Measurements from ENCODE around the gene NBEA.

The NBEA gene

GRCh38 chr13:35480346-35480745 is 538.3 kb downstream of the NBEA start:
- peaks cover 14% of the 10 kb centered on the region for H3K27me3 ChIP-seq (replicated peaks; ENCODE audit: control insufficient read depth, insufficient read depth, low read length, poor library complexity, severe bottlenecking)

GRCh38 chr13:35481777-35482176 is 539.7 kb downstream of the NBEA start:
- Histone ChIP-seq H3K27me3 (replicated peaks; ENCODE audit: control insufficient read depth, insufficient read depth, low read length, poor library complexity, severe bottlenecking) (peaks cover 4% of the 10 kb centered on the region), H3K9me3 (ENCODE audit: control insufficient read depth, low read length) (no peaks in the 10 kb centered on the region), H3K4me1 (ENCODE audit: control insufficient read depth, insufficient read depth, low read length, poor library complexity, severe bottlenecking) (no peaks in the 10 kb centered on the region), H3K4me3 (ENCODE audit: insufficient read depth, low read depth, low read length, poor library complexity, severe bottlenecking) (no peak overlapping the region), H3K27ac (ENCODE audit: insufficient read depth, low read length, poor library complexity, severe bottlenecking) (no peak overlapping the region), H3K36me3 (ENCODE audit: control insufficient read depth, insufficient read depth, low read length) (no peaks in the 10 kb centered on the region)
- no peak for DNase-seq

More at GRCh38 chr13:35480346-35480745, 538.3 kb downstream of the NBEA start:
- Histone ChIP-seq H3K36me3 (ENCODE audit: control insufficient read depth, insufficient read depth, low read length) (no peaks in the 10 kb centered on the region), H3K27ac (ENCODE audit: insufficient read depth, low read length, poor library complexity, severe bottlenecking) (no peak overlapping the region), H3K9me3 (ENCODE audit: control insufficient read depth, low read length) (no peaks in the 10 kb centered on the region), H3K4me3 (ENCODE audit: insufficient read depth, low read depth, low read length, poor library complexity, severe bottlenecking) (no peak overlapping the region), H3K4me1 (ENCODE audit: control insufficient read depth, insufficient read depth, low read length, poor library complexity, severe bottlenecking) (no peaks in the 10 kb centered on the region)
- no peak for DNase-seq

- no peaks in the 10 kb centered on the region for H3K9me3 ChIP-seq (ENCODE audit: control insufficient read depth, low read length)
- H3K36me3 ChIP-seq (ENCODE audit: control insufficient read depth, insufficient read depth, low read length): no peaks in the 10 kb centered on the region
- no peak overlapping the region for H3K27ac ChIP-seq (ENCODE audit: insufficient read depth, low read length, poor library complexity, severe bottlenecking)
- H3K4me3 ChIP-seq (ENCODE audit: insufficient read depth, low read depth, low read length, poor library complexity, severe bottlenecking): no peak overlapping the region
- H3K4me1 ChIP-seq (ENCODE audit: control insufficient read depth, insufficient read depth, low read length, poor library complexity, severe bottlenecking): no peaks in the 10 kb centered on the region
- no peak for DNase-seq
- H3K27me3 ChIP-seq (replicated peaks; ENCODE audit: control insufficient read depth, insufficient read depth, low read length, poor library complexity, severe bottlenecking): peaks cover 3% of the 10 kb centered on the region
Observed at GRCh38 chr13:35482527-35482926, 540.5 kb downstream of the NBEA start.

- no peak overlapping the region for H3K4me3 ChIP-seq (ENCODE audit: insufficient read depth, low read depth, low read length, poor library complexity, severe bottlenecking)
- no peak overlapping the region for H3K27ac ChIP-seq (ENCODE audit: insufficient read depth, low read length, poor library complexity, severe bottlenecking)
- no peaks in the 10 kb centered on the region for H3K27me3 ChIP-seq (replicated peaks; ENCODE audit: control insufficient read depth, insufficient read depth, low read length, poor library complexity, severe bottlenecking)
- no peaks in the 10 kb centered on the region for H3K9me3 ChIP-seq (ENCODE audit: control insufficient read depth, low read length)
- no peaks in the 10 kb centered on the region for H3K4me1 ChIP-seq (ENCODE audit: control insufficient read depth, insufficient read depth, low read length, poor library complexity, severe bottlenecking)
- DNase-seq: no peak
- no peaks in the 10 kb centered on the region for H3K36me3 ChIP-seq (ENCODE audit: control insufficient read depth, insufficient read depth, low read length)
Observed at GRCh38 chr13:35483761-35484160, 541.7 kb downstream of the NBEA start.

GRCh38 chr13:35484384-35484783 is 542.3 kb downstream of the NBEA start:
- Histone ChIP-seq H3K4me3 (ENCODE audit: insufficient read depth, low read depth, low read length, poor library complexity, severe bottlenecking) (no peak overlapping the region), H3K36me3 (ENCODE audit: control insufficient read depth, insufficient read depth, low read length) (no peaks in the 10 kb centered on the region), H3K27ac (ENCODE audit: insufficient read depth, low read length, poor library complexity, severe bottlenecking) (no peak overlapping the region), H3K9me3 (ENCODE audit: control insufficient read depth, low read length) (no peaks in the 10 kb centered on the region), H3K4me1 (ENCODE audit: control insufficient read depth, insufficient read depth, low read length, poor library complexity, severe bottlenecking) (no peaks in the 10 kb centered on the region), H3K27me3 (replicated peaks; ENCODE audit: control insufficient read depth, insufficient read depth, low read length, poor library complexity, severe bottlenecking) (no peaks in the 10 kb centered on the region)
- DNase-seq: no peak

GRCh38 chr13:35485424-35485823 is 543.4 kb downstream of the NBEA start:
- no peaks in the 10 kb centered on the region for H3K9me3 ChIP-seq (ENCODE audit: control insufficient read depth, low read length)
- DNase-seq: no peak
- H3K27me3 ChIP-seq (replicated peaks; ENCODE audit: control insufficient read depth, insufficient read depth, low read length, poor library complexity, severe bottlenecking): no peaks in the 10 kb centered on the region
- H3K4me1 ChIP-seq (ENCODE audit: control insufficient read depth, insufficient read depth, low read length, poor library complexity, severe bottlenecking): no peaks in the 10 kb centered on the region
- H3K4me3 ChIP-seq (ENCODE audit: insufficient read depth, low read depth, low read length, poor library complexity, severe bottlenecking): no peak overlapping the region
- H3K36me3 ChIP-seq (ENCODE audit: control insufficient read depth, insufficient read depth, low read length): no peaks in the 10 kb centered on the region
- no peak overlapping the region for H3K27ac ChIP-seq (ENCODE audit: insufficient read depth, low read length, poor library complexity, severe bottlenecking)

- H3K4me3 ChIP-seq (ENCODE audit: insufficient read depth, low read depth, low read length, poor library complexity, severe bottlenecking): no peak overlapping the region
- H3K9me3 ChIP-seq (ENCODE audit: control insufficient read depth, low read length): no peaks in the 10 kb centered on the region
- DNase-seq: no peak
- no peaks in the 10 kb centered on the region for H3K36me3 ChIP-seq (ENCODE audit: control insufficient read depth, insufficient read depth, low read length)
- no peaks in the 10 kb centered on the region for H3K27me3 ChIP-seq (replicated peaks; ENCODE audit: control insufficient read depth, insufficient read depth, low read length, poor library complexity, severe bottlenecking)
- no peaks in the 10 kb centered on the region for H3K4me1 ChIP-seq (ENCODE audit: control insufficient read depth, insufficient read depth, low read length, poor library complexity, severe bottlenecking)
- H3K27ac ChIP-seq (ENCODE audit: insufficient read depth, low read length, poor library complexity, severe bottlenecking): no peak overlapping the region
Observed at GRCh38 chr13:35489050-35489449, 547.0 kb downstream of the NBEA start.

- H3K4me3 ChIP-seq (ENCODE audit: insufficient read depth, low read depth, low read length, poor library complexity, severe bottlenecking): no peak overlapping the region
- no peaks in the 10 kb centered on the region for H3K9me3 ChIP-seq (ENCODE audit: control insufficient read depth, low read length)
- H3K27me3 ChIP-seq (replicated peaks; ENCODE audit: control insufficient read depth, insufficient read depth, low read length, poor library complexity, severe bottlenecking): no peaks in the 10 kb centered on the region
- H3K4me1 ChIP-seq (ENCODE audit: control insufficient read depth, insufficient read depth, low read length, poor library complexity, severe bottlenecking): no peaks in the 10 kb centered on the region
- H3K27ac ChIP-seq (ENCODE audit: insufficient read depth, low read length, poor library complexity, severe bottlenecking): no peak overlapping the region
- no peak for DNase-seq
- H3K36me3 ChIP-seq (ENCODE audit: control insufficient read depth, insufficient read depth, low read length): no peaks in the 10 kb centered on the region
Observed at GRCh38 chr13:35496006-35496405, 553.9 kb downstream of the NBEA start.

- H3K4me1 ChIP-seq (ENCODE audit: control insufficient read depth, insufficient read depth, low read length, poor library complexity, severe bottlenecking): no peaks in the 10 kb centered on the region
- no peak for DNase-seq
- no peaks in the 10 kb centered on the region for H3K36me3 ChIP-seq (ENCODE audit: control insufficient read depth, insufficient read depth, low read length)
- no peaks in the 10 kb centered on the region for H3K27me3 ChIP-seq (replicated peaks; ENCODE audit: control insufficient read depth, insufficient read depth, low read length, poor library complexity, severe bottlenecking)
- H3K4me3 ChIP-seq (ENCODE audit: insufficient read depth, low read depth, low read length, poor library complexity, severe bottlenecking): no peak overlapping the region
- no peak overlapping the region for H3K27ac ChIP-seq (ENCODE audit: insufficient read depth, low read length, poor library complexity, severe bottlenecking)
- no peaks in the 10 kb centered on the region for H3K9me3 ChIP-seq (ENCODE audit: control insufficient read depth, low read length)
Observed at GRCh38 chr13:35496761-35497386, 554.8 kb downstream of the NBEA start.

- Histone ChIP-seq H3K9me3 (ENCODE audit: control insufficient read depth, low read length) (no peaks in the 10 kb centered on the region), H3K27me3 (replicated peaks; ENCODE audit: control insufficient read depth, insufficient read depth, low read length, poor library complexity, severe bottlenecking) (no peaks in the 10 kb centered on the region), H3K4me3 (ENCODE audit: insufficient read depth, low read depth, low read length, poor library complexity, severe bottlenecking) (no peak overlapping the region), H3K36me3 (ENCODE audit: control insufficient read depth, insufficient read depth, low read length) (no peaks in the 10 kb centered on the region), H3K4me1 (ENCODE audit: control insufficient read depth, insufficient read depth, low read length, poor library complexity, severe bottlenecking) (no peaks in the 10 kb centered on the region), H3K27ac (ENCODE audit: insufficient read depth, low read length, poor library complexity, severe bottlenecking) (no peak overlapping the region)
- no peak for DNase-seq
Observed at GRCh38 chr13:35498231-35498630, 556.2 kb downstream of the NBEA start.
